GM21367 (cell line): ENCODE data around the gene PCDHGB7.
"Not testable (repeated sequence)": the region's sequence is repeated elsewhere in the genome, so short reads cannot be mapped to it uniquely, and the experiment has no call there.

Experiments
- ATAC-seq: cut with Tn5 transposase; IDR thresholded peaks from one replicate; pipeline ENCODE4 v1.9.1; 2021; ENCODE audit not compliant: unreplicated experiment

The PCDHGB7 gene

GRCh38 chr5:141394401-141395187 lies 22.9 kb upstream of the PCDHGB7 start:
- ATAC-seq, result not testable (repeated sequence)

- ATAC-seq, result peak; percentile 47
Observed at GRCh38 chr5:141397756-141398551, 19.5 kb upstream of the PCDHGB7 start, which contains the start of gene PCDHGB5. Gene PCDHGB5, plus strand, starts transcription at chr5:141397947. Its CDS starts 181 bp downstream, at chr5:141398128.

- no peak for ATAC-seq
Observed at GRCh38 chr5:141398608-141399007, 18.9 kb upstream of the PCDHGB7 start.

- no peak for ATAC-seq
Observed at GRCh38 chr5:141399555-141400258, 17.8 kb upstream of the PCDHGB7 start.

- no peak for ATAC-seq
Observed at GRCh38 chr5:141402553-141403243, 14.8 kb upstream of the PCDHGB7 start, which contains the start of gene PCDHGA9. Gene PCDHGA9, plus strand, starts transcription at chr5:141402778. Its CDS starts 175 bp downstream, at chr5:141402953.

- ATAC-seq, result no peak
Observed at GRCh38 chr5:141403387-141403786, 14.1 kb upstream of the PCDHGB7 start.

GRCh38 chr5:141407790-141408505 lies 9.5 kb upstream of the PCDHGB7 start, which contains the start of gene PCDHGB6:
Gene PCDHGB6, plus strand, starts transcription at chr5:141408021. Its CDS starts 182 bp downstream, at chr5:141408203.
- ATAC-seq, result not testable (repeated sequence)

- no peak for ATAC-seq
Observed at GRCh38 chr5:141409598-141410306, 7.7 kb upstream of the PCDHGB7 start.

- no peak for ATAC-seq
Observed at GRCh38 chr5:141411575-141411974, 5.9 kb upstream of the PCDHGB7 start.

GRCh38 chr5:141412854-141413539 lies 4.5 kb upstream of the PCDHGB7 start, which contains the start of gene PCDHGA10:
Gene PCDHGA10, plus strand, starts transcription at chr5:141412987. Its CDS starts 189 bp downstream, at chr5:141413176.
- ATAC-seq, result peak; percentile 71

GRCh38 chr5:141413540-141414069 lies 3.9 kb upstream of the PCDHGB7 start:
- no peak for ATAC-seq

GRCh38 chr5:141414548-141415274 lies 2.8 kb upstream of the PCDHGB7 start:
- not testable (repeated sequence) for ATAC-seq

GRCh38 chr5:141415275-141415618 lies 2.2 kb upstream of the PCDHGB7 start:
- ATAC-seq, result not testable (repeated sequence)

- no peak for ATAC-seq
Observed at GRCh38 chr5:141419074-141419880, 1.8 kb downstream of the PCDHGB7 start.

GRCh38 chr5:141420855-141421488 lies 3.5 kb downstream of the PCDHGB7 start, which contains the start of gene PCDHGA11:
Gene PCDHGA11, plus strand, starts transcription at chr5:141421051. Its CDS starts 177 bp downstream, at chr5:141421228.
- peak; percentile 52 for ATAC-seq

GRCh38 chr5:141421489-141421855 lies 4.0 kb downstream of the PCDHGB7 start:
- no peak for ATAC-seq
